Activated CD8-positive, alpha-beta memory T cell treated with anti-CD3 and anti-CD28 coated beads for 24 hours (primary cell): ENCODE results near the gene TTC39C.

Experiments used
- DNase-seq: peaks from one replicate; pipeline ENCODE4 v3.0.0-alpha.2; 2020

TTC39C gene

DNA sequence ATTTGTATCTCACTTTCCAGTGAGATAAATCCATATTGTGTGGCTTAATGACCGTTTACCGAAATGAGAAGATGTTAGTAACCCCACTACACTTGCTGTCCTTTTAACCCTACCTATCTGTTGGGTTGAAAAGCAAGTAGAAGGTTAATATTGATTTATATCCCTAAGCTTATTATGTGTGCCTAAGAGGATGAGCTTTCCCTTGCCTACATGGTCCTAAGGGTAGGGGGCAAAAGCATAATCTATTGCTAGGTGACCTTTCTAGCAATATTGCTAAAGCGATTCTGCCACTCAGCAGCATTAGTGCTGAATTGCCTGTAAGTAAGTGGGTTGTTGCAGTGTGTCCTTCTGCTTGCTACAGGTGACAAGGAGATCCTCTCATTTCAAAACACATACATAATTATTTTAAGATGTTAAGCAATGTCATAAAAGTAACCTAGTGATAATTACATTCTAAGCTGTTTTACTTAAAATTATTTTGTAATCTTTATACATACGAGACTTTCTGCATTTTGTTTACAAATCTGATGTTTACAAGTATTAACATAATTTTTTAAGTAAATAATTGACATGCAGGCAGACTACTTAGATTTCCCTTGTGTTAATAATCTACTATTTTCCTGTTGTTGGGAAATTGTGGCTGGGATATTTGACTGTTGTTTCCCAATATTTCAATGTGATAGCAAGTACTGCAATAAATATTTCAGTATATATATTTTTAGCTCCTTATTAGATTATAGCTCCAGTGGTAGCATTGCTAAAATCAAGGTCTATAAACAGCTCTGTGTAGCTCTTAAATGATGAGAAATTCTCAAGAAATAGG is 75.2 kb downstream of the TTC39C start:
- DNase-seq = no peak

DNA sequence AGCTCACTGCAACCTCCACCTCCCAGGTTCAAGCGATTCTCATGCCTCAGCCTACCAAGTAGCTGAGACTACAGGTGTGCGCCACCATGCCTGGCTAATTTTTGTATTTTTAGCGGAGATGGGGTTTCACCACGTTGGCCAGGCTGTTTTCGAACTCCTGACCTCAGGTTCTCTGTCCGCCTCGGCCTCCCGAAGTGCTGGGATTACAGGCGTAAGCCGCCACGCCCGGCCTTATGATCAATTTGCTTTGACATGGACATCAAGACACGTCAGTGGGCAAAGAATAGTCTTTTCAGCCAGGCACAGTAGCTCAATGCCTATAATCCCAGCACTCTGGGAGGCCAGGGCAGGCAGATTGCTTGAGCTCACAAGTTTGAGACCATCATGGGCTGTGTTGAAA is 76.3 kb downstream of the TTC39C start:
- DNase-seq = no peak

DNA sequence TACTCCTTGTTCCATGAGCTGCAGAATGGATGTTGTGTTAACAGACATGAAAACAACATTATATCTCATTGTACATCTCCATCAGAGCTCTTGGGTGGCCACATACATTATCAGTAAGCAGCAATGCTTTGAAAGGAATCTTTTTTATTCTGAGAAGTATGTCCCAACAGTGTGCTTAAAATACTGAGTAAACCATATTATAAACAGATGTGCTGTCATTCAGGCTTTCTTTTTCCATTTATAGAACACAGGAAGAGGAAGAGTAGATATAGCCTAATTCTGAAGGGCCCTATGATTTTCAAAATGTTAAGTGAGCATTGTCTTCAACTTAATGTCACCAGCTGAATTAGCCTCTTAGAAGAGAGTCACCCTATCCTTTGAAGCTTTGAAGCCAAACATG is 80.0 kb downstream of the TTC39C start:
- DNase-seq = no peak

DNA sequence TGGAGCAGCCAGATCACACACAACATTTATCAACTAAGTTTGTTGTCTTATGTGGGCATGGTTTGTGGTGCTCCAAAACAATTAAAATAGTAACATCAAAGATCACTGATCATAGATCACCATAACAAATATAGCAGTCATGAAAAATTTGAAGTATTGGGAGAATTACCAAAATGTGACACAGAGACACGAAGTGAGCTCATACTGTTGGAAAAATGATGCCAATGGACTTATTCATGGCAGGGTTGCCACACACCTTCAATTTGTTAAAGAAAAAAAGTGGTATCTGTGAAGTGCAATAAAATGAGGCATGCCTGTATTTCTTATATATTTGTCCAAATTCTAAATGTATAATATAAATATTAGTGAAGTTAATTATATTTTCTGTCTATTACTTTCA is 81.4 kb downstream of the TTC39C start:
- DNase-seq = no peak

DNA sequence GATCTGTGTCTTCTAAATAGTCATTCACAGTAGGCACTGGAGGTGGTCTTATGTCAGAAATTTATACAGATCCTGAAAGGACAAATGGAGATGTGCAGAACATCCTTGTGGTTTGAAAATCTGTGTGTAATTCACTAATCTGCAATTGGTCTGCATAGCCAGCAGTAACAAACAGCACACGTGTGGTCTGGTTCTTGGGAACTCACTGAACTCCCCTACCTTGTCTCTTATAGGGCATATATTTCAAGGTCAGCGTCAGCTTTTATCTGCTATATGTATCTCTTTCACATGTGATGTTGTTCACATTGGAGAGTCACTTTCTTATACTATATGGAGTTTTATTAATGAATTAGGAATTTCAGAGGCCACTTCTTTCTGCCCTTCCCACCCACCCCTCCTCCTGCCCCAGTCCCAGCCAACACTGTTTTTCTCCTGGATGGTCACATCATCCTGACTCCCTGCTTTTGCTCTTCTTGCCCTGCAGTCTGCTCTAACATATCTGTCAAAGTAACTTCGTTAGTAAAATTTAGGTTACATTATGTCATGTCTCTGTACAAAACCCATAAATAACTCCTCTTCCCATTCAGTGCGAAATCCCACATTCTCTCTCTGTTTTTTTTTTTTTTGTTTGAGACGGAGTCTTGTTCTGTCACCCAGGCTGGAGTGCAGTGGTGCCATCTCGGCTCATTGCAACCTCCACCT is 88.9 kb downstream of the TTC39C start:
- DNase-seq = no peak

DNA sequence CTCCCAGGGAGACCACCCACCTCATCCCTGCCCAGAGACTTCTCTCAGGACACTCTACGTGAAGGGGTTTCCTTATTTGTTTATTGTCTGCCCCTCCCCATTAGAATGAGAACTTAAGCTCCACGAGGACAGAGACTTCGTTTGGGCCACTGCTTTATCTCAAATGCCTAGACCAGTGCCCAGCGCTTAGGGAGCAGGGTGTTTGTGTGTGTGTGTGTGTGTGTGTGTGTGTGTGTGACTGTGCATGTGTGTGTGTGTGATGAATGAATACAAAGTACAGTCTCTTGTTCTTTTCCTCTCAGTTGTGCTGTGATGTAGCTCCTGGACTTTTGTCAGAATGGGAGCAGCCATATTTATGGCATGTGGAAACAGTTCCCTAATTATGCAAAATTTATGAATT is 89.9 kb downstream of the TTC39C start:
- no peak for DNase-seq

DNA sequence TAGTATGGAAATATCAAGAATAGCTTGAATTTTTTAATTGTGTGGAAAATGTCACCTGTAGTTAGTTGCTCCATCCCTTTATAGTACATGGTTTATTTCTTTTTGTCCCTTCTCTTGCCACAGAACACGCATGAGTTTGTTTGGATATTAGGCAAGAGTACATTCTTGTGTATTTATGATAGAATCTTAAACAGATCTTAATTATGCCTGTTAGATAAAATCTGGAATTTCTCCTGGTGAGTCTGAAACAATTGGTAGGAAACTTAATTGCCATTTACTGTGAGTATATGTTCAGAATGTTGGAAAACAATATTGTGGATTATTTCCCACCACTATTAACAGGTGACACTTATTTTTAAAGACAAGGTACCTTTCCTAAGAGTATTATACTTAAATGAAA is 94.1 kb downstream of the TTC39C start:
- DNase-seq = no peak

DNA sequence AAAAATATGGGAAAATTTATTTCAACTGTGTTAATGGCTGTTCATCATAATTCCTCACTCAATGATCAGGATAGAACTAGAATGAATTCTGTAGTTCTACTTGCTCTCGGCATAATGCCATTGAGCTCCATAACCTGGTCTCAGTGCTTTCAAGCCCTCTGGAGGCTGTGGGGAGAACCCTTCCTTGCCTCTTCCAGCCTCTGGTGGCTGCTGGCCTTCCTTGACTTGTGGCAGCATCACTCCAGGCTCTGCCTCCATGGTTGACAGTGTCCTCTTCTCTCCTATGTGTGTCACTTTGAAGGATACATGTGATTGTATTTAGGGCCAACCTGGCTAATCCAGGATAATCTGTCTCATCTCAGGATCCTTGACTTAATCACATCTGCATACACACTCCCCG is 97.4 kb downstream of the TTC39C start:
- DNase-seq = no peak

DNA sequence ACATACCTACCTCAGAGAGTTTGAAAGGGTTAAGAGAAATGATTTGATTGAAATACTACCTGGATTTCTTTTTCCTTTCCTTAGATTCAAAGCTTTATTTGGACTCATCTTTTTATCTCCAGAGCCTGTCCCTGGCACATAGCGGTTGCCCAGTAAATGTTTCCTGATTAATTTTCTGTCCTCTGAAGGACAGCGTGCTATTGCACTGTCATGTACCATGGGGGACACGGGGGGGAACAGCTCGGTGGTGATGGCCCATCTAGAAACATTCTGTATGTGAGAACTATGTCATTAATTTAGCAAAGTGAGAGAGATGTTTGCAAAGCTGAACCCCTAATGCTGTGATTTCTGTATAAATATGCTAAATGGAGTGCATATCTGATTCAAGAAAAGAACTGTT is 97.9 kb downstream of the TTC39C start:
- DNase-seq = no peak

DNA sequence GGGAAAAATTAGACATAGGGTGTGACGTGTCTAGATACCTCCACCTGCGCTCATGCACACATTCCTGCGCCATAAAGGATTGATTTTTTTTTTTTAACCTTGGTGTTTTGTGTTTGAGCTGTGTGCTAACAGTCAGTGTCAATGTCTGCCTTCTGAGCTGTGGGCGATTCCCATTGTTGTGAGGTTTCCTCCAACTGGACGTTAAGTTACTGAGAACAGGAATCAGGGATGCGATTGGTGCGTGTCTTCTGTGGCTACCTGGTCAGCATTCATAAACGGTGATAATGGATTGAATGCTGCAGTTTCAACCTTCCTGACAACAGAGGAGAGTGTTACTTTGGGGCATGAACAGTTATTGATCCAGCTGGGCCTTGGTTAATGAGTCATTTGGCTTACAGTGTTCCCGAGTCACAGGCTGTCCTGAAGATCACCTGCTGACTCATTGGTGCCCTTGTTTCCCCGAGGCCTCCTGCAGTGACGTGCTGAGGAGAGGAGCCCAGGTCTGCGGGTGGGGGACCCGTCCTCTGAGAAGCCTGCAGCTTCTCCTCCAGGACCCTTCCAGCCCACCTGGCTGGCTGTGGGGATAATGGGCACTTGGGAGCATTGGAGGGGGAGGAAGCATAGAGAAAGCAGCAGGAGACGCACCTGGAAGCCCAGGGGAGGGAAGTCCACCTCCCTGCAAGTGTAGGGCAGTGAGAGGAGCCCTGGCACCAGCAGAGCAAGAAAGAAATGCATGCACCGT is 98.5 kb downstream of the TTC39C start:
- DNase-seq = no peak

DNA sequence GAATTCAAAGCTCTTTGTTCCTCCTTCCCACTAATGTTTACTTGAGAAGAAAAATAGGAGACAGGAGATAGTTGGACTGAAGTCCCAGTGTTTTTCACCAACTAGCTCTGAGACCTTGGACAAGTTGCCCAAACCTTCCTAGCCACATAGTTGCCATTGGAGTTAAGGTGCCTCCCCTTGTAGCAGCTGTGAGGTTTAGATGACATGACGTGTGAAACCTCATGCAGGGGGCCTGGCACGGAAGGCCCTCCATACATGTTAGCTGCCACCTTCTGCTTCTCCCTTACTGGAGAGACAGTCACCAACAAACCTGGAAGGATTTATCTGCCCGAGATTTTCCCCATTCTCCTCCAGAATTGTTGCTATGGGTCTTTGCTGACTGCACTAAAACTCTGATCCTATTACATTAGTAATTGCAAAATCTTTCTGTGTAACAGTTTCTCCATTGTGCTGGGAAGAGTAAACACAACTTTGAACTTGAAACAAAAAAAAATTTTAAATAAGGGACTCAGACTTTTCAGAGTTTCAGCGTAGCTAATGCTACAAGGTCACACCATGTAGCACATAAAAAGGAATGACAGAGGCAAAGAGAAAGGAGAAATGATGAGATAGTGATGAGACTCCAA is 100.5 kb downstream of the TTC39C start:
- DNase-seq = no peak

DNA sequence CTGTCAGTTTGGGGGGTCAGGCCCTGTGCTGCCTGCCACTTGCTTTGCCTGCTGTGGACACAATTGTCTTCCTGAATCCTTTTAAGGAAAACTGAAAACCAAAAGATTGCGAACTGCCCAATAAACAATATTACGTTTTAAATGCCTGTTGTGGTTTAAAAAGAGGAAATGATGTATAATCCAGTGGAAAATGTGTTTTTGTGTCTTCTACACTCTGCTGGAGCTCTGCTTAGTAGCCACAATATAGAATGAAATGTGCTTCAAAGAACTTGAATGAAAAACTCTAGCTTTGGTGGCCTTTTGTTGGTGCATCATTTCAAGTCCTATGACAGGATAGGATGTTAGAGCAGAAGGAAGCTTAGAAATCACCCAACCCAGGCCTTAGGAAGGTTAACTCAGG is 101.1 kb downstream of the TTC39C start:
- no peak for DNase-seq

DNA sequence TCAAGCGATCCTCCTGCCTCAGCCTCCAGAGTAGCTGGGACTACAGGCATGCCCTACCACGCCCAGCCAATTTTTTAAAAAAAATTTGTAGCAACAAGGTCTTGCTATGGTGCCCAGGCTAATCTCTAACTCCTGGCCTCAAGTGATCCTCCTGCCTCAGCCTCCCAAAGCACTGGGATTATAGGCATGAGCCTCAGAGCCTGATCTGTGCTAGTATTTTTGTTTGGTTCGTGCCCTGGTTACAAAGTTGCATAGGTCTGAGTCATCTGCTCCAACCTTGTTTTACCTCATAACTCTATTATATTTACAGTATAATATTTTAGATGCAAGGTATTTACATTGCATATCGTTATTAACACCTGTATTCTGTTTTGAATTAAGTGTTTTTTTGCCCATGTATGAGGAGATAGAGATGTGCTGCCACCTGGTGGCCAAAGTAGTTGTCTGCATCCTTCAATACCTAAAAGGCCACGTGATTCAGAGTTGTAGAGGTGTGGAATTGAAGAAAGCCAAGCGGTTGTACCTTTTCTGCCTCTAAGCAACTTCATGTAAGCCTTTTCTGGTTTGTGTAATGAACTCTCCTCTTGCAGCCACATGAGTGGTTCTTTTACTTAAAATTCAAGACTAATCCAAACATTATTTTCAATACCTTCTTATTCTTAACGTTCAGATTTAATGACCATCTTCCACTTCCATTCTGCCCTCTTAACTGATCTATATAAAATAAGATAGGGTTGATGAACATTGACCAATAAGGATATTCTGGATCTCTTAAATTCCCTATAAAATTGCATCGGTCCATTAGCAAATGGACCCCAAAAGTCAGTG is 104.4 kb downstream of the TTC39C start:
- DNase-seq = peak; percentile 89

DNA sequence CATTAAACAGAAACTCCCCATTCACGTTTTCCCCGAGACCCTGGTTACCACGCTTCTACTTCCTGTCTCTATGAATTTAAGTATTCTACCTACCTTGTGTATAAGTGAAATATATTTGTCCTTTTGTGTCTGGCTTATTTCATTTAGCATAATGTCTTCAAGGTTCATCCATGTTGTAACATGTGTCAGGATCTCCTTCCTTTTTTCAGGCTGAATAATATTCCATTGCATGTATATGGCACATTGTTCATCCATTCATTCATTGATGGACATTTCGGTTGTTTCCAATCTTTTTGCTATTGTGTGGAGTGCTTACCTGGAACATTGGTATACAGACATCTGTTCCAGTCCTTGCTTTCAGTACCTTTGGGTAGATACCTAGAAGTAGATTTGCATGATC is 106.1 kb downstream of the TTC39C start:
- no peak for DNase-seq

DNA sequence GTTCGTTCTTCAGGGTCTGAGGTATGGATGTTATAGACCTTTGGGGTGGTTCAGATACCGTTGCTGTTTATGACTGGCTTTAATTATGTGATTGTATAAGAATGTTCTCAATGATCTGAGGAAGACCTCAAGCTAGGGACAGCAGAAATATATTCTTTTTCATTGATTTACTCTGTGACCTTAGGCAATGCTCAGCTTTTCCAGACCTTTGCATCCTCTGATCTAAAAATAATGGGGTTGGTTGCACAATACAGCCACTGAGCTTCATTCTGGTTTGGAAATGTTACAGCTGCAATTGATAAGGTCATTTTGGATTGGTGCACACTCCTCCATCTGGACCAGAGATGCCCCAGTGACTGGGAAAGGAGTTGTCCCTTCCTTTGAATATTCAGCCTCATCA is 107.1 kb downstream of the TTC39C start:
- DNase-seq = no peak

DNA sequence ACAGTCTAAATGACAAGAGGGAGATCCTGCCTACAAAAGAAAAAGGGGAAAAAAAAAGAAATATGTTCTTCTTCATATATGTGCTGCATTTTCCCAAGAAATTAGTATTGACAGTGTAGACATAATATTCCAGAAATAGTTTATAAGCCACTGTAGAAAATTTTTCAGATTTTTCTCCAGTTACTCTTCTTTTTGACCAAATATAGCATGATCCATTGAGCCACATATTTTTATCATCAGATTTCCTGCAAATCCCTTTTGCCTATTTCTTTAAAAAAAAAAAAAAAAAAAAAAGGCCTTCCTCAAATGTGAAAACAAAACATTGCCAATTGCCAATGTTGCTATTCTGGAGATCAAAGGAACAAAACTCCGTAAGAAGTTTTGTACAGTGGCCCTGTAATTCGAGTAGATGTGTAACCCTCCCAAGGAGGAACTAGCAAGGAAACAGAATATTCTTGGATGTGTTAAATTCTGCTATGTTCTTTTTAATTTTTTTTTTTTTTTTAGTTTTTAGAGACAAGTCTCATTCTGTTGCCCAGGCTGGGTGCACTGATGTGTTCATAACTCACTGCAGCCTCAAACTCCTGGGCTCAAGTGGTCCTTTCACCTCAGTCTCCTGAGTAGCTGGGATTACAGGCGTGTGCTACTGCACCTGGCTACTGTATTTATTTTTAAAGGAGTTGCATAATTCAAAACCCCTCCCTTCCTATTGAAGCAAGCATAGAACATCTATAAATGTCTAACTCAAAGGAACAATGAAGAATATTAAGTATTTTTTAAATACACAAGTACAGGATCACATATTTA is 111.8 kb downstream of the TTC39C start:
- DNase-seq = no peak

DNA sequence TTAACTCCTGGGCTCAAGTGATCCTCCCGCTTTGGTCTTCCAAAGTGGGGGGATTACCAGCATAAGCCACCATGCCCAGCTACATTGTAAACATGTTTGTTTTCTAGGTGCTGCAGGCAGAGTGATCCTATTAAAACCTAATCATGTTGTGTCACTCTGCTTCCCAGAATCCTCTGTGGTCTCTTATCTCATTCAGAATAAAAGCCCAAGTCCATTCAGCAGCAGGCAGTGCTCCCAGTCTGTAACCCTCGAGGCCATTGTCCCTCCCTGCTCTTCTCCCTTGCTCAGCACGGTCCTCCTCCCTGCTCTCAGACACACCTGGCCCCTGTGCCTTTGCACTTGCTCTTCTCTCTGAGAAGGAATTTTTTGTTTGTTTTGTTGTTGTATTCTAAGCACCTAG is 113.2 kb downstream of the TTC39C start:
- DNase-seq = no peak

DNA sequence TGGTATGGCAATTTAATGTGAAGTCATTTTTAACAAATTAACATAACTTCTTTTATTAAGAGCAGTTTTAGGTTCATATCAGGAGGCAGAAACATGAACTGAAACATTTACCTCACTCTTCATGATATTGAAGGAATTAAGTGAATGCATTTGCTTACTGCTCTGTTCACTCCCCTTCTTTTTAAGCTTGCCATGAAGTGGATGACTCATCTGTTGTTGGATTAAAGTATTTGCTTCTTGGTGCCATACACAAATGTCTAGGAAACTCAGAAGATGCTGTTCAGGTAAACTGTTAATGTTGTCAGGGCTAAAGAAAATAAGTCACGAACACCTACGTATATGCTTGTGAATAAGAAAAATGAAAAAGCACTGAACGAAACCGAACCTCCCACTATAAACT is 114.1 kb downstream of the TTC39C start:
- DNase-seq = no peak

DNA sequence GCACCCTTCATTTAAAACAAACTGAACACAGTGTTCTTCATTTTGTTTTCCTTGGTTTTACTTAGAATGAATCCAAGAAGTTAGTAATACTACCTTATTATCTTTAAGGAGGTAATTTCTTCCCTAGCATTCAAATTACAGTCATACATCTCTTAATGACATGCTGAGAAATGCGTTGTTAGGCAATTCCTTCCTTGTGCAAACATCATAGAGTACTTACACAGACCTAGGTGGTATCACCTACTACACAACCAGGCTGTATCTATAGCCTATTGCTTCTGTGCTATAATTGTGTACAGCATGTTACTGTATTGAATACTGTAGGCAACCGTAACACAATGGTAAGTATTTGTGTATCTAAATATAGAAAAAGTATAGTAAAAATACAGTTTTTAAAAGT is 115.9 kb downstream of the TTC39C start:
- DNase-seq = no peak

DNA sequence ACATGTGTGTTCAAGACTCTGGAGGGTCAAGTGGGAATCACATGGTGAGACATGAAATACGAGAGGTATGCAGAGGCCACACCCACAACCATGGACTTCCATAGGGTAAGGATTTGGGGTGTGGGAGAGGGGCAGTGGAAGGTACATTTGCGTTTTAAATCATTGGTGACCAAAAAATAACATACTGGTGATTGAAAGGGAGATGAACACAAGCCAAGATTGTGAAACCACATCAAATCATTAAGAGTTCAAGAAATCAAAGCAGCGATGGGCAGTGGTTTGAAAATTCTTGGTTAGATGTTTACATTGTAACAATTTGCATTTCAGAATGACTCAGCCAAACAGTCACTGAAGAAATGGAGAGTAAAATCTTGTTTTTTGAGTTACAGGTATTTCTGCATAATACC is 122.4 kb downstream of the TTC39C start:
- no peak for DNase-seq

DNA sequence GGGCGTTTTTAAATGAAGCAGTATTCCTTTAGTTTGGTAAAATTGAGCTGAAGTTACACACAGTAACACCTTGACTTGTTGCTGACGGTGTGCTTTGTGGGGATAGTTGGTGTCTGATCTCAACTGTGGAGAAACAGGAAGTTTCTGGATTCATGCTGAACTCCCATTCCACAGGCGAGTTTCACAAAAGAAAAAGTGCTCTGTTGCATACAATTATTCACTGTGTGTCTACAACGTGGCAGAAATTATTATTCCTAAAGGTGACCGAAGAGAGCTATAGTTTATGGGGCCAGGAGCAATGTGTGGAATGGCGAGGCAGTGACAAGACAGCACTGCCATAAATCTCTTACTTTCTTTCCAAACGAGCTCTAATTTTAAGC is 123.8 kb downstream of the TTC39C start:
- no peak for DNase-seq
